ENCODE results near the gene CEP68.
"Not testable (repeated sequence)": the region's sequence is repeated elsewhere in the genome, so short reads cannot be mapped to it uniquely, and the experiment has no call there.

The CEP68 gene, protein sequence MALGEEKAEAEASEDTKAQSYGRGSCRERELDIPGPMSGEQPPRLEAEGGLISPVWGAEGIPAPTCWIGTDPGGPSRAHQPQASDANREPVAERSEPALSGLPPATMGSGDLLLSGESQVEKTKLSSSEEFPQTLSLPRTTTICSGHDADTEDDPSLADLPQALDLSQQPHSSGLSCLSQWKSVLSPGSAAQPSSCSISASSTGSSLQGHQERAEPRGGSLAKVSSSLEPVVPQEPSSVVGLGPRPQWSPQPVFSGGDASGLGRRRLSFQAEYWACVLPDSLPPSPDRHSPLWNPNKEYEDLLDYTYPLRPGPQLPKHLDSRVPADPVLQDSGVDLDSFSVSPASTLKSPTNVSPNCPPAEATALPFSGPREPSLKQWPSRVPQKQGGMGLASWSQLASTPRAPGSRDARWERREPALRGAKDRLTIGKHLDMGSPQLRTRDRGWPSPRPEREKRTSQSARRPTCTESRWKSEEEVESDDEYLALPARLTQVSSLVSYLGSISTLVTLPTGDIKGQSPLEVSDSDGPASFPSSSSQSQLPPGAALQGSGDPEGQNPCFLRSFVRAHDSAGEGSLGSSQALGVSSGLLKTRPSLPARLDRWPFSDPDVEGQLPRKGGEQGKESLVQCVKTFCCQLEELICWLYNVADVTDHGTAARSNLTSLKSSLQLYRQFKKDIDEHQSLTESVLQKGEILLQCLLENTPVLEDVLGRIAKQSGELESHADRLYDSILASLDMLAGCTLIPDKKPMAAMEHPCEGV
- total RNA-seq: 10.8 to 124 (median 35.6) reads per million in 9 experiments

DNA sequence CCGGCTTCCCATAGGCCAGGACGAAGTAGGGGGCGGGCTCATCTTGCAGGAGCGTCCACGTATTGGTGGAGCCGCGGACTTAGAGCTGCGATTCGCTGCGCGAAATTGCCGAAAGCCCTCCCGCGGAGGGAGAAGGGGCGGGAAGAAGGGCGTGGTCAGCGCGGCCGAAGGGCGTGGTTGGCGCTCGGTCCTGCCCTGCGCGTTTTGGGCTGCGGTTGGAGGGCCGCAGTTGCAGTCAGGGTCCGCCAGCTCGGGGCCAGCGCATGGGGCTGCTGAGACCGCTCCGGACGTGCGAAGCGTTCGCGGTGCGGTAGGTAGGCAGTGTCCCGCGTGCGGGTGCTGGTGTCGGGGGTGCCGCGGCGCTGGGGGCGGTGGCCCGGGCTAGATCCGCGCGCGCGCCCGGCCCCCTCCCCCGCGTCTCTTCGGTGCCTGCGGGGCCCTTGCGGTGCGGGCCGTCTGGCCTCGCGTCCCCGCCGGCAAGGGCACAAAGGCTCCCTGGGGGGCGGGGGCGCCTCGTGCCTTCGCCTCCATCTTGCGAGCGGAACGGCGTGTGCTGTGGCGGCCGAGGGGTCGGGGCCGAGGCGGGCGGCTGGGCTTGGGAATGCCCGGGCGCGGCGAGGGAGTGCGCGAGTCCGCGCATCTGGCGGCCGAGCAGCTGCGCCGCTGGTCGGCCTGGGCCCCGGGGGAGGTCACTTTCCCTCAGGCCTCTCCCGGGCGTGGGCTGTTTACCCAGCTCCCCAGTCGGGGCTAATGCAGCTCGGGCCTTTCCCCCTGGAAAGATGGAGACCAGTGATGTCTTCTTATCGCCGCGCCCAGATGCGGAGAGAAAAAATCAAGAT, at the start of gene CEP68:
CEP68 (plus strand) TSS at position 202 of the 839 bp plus-strand sequence. CDS start 13,029 bp downstream, outside the sequence.
- Mint-ChIP-seq H3K9me3 (no peaks in the 10 kb centered on the region), H3K27me3 (no peaks in the 10 kb centered on the region), H3K27ac (peak within 1 kb of the TSS; percentile 93 to 94), H3K4me1 (ENCODE audit: low read depth in 2 of 2) (peaks cover 34 to 35% of the 10 kb centered on the region in 2 donors), H3K36me3 (ENCODE audit: insufficient read depth) (peaks cover 16% of the 10 kb centered on the region), H3K4me3 (peak within 1 kb of the TSS; percentile 97)
- DNase-seq: peak; percentile 95 to 96 (median 96)
- ATAC-seq (replicated peaks): peak; percentile 88

DNA sequence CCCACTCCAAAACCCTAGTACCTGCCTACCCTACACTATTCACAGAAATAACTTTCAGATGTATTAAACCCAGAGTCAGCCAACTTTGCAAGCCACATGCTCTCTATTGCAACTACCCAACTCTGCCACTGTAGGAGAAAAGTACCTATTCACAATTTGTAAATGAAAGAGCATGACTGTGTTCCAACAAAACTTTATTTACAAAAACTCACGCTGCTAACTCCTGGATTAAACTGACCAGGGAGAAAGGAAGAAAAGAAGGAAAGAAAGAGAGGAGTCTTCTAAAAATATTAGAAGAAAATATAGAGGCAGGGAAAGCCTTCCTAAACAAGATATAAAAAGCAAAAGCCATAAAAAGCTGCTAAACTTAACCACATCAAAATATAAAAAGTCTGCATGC, 42.4 kb upstream of the CEP68 start:
- no peaks in the 10 kb centered on the region for H3K9me3 Mint-ChIP-seq

DNA sequence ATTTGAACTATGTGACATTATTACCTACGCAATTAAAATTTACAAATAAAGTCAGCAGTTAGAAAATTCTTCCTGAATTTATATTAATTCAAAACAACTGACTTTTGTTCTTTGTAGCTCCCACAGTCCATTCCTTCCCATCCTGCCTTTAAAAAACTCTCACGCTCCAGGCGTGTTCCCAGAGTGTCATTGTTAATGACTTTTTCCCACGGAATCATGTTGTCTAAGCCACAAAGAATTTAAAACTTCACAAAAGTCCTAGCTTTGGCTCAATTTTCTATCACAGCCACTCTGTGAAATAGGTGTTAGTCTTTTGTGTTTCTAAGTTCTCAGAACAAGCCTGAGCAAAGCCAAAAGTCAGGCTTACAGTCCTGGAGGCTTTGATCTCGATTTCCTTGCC, 40.5 kb upstream of the CEP68 start:
- no peak overlapping the region for H3K27ac Mint-ChIP-seq
- ATAC-seq (replicated peaks) (no peak), DNase-seq (no peak)
- no peaks in the 10 kb centered on the region for H3K9me3 Mint-ChIP-seq
- peaks cover 0 to 2% of the 10 kb centered on the region in 2 donors for H3K4me1 Mint-ChIP-seq (ENCODE audit: low read depth in 2 of 2)
- peaks cover 19% of the 10 kb centered on the region for H3K36me3 Mint-ChIP-seq (ENCODE audit: insufficient read depth)
- no peak overlapping the region for H3K4me3 Mint-ChIP-seq
- H3K27me3 Mint-ChIP-seq: no peaks in the 10 kb centered on the region

More for the DNA sequence above, 42.4 kb upstream of the CEP68 start:
- Mint-ChIP-seq H3K27me3 (no peaks in the 10 kb centered on the region), H3K4me1 (ENCODE audit: low read depth in 2 of 2) (peaks cover 0 to 2% of the 10 kb centered on the region in 2 donors), H3K36me3 (ENCODE audit: insufficient read depth) (peaks cover 13% of the 10 kb centered on the region), H3K27ac (no peak overlapping the region), H3K4me3 (no peak overlapping the region)
- DNase-seq (no peak), ATAC-seq (replicated peaks) (no peak)

DNA sequence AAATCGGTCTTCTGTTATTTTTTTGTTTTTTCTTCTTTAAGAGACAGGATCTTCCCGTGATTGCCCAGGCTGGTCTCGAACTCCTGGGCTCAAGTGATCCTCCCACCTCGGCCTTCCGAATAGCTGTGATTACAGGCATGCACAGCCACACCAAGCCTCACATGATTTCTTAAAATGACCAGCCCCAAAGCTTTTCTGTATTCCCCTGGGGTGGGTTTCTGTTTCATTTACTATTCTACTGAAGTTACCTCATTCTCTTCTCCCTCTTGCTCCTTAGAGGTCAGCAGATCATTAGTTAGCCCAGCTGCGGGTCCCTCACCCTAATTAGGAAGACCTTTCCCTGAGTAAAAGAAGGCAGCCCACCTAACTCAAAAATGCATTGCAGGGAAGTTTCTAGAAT, 39.4 kb upstream of the CEP68 start:
- H3K27ac Mint-ChIP-seq: no peak overlapping the region
- H3K4me3 Mint-ChIP-seq: no peak overlapping the region
- H3K9me3 Mint-ChIP-seq: no peaks in the 10 kb centered on the region
- ATAC-seq (replicated peaks) (no peak), DNase-seq (no peak)
- no peaks in the 10 kb centered on the region for H3K27me3 Mint-ChIP-seq
- peaks cover 18% of the 10 kb centered on the region for H3K36me3 Mint-ChIP-seq (ENCODE audit: insufficient read depth)
- H3K4me1 Mint-ChIP-seq (ENCODE audit: low read depth in 2 of 2): peaks cover 0 to 2% of the 10 kb centered on the region in 2 donors

DNA sequence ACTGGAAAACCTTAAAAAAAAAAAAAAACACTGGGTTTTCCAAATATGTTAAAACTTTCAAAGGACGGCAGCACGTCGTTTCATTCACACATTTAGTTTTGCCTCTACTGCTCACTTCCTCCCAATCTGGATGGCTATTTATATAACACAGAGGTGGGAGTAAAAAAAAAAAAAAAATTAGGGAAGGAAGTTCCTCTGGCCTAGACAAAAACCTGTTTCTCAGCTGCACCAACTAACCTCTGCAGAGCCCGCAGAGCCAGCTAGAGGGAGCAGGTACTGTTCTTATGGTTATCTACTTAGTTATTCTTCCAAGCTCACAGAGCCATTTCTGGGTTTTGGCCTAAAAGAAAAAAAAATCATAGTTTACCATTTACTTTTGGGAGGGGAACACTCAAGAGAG, 38.9 kb upstream of the CEP68 start:
- ATAC-seq (replicated peaks): no peak
- no peak overlapping the region for H3K4me3 Mint-ChIP-seq

DNA sequence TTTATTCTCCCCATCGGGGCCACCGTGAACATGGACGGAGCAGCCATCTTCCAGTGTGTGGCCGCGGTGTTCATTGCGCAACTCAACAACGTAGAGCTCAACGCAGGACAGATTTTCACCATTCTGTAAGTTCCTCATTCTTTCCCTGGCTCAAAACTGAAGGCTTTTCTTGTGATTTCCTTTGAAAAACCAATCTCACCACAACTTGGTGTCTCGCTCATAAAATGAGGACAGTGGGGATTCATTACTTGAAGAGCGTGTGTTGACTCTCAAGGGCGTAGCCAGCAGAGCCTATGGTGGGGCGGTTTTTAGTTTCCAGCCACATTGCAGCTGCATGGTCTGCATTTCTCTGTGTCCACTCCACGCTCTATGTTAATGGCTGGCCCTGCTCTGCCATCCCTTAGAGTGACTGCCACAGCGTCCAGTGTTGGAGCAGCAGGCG, 38.1 kb upstream of the CEP68 start:
- H3K27me3 Mint-ChIP-seq: no peaks in the 10 kb centered on the region
- ATAC-seq (replicated peaks): no peak
- H3K27ac Mint-ChIP-seq: no peak overlapping the region
- no peak for DNase-seq
- H3K36me3 Mint-ChIP-seq (ENCODE audit: insufficient read depth): peaks cover 13% of the 10 kb centered on the region
- H3K4me3 Mint-ChIP-seq: no peak overlapping the region
- H3K9me3 Mint-ChIP-seq: no peaks in the 10 kb centered on the region
- H3K4me1 Mint-ChIP-seq (ENCODE audit: low read depth in 2 of 2): peaks cover 0 to 2% of the 10 kb centered on the region in 2 donors

More for the DNA sequence above, 38.9 kb upstream of the CEP68 start:
- H3K9me3 Mint-ChIP-seq: no peaks in the 10 kb centered on the region
- no peaks in the 10 kb centered on the region for H3K27me3 Mint-ChIP-seq
- no peak overlapping the region for H3K27ac Mint-ChIP-seq
- H3K4me1 Mint-ChIP-seq (ENCODE audit: low read depth in 2 of 2): peaks cover 0 to 2% of the 10 kb centered on the region in 2 donors
- DNase-seq: no peak
- peaks cover 13% of the 10 kb centered on the region for H3K36me3 Mint-ChIP-seq (ENCODE audit: insufficient read depth)

DNA sequence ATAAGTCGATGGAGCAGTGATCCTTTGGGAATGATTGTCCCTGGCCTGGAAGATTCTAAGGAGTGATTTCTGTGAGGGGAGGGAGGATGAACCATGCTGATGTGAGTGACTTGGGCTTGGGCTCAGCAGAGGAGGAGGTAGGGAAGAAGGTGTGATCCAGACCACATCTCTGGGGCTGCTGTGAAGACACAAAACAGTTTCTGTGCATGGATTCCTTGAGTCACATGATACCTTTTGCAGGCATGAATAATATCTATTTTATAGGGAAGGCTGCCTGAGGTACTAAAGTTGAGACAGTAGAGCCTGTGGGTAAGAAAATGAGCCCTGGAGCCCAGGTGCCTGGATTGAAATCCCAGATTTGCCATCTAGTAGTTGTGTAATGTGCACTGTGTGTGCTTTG, 37.2 kb upstream of the CEP68 start:
- Mint-ChIP-seq H3K9me3 (no peaks in the 10 kb centered on the region), H3K27me3 (no peaks in the 10 kb centered on the region), H3K36me3 (ENCODE audit: insufficient read depth) (peaks cover 9% of the 10 kb centered on the region), H3K4me3 (no peak overlapping the region), H3K4me1 (ENCODE audit: low read depth in 2 of 2) (peaks cover 0 to 2% of the 10 kb centered on the region in 2 donors), H3K27ac (no peak overlapping the region)
- DNase-seq: no peak
- ATAC-seq (replicated peaks): no peak

DNA sequence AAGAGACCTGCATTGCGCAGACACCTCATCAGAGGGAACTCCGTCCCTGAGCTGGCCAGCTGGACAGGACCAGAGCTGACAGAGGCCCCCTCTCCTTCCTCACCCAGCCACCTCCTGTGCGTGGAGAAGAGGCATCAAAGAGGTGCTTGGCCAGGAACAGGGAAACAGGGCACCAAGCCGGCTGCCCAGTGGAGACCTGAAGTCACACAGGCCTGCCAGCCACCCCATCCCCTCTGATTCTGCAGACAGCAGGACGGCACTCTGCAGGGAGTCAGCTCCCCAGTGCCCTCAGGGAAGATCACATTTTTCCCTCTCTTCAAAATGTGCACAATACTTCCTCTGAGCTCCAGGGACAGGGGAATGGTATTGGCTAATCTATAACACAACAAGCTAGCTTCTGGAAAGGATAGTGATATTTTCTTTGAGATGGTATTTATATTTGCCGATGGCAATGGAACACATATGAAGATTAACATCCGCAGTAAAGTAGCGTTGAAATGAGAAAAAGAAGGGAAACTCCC, 36.5 kb upstream of the CEP68 start:
- no peak overlapping the region for H3K27ac Mint-ChIP-seq
- no peaks in the 10 kb centered on the region for H3K27me3 Mint-ChIP-seq
- ATAC-seq (replicated peaks) (no peak), DNase-seq (no peak)
- no peaks in the 10 kb centered on the region for H3K9me3 Mint-ChIP-seq
- no peak overlapping the region for H3K4me3 Mint-ChIP-seq
- H3K4me1 Mint-ChIP-seq (ENCODE audit: low read depth in 2 of 2): peaks cover 0 to 2% of the 10 kb centered on the region in 2 donors
- peaks cover 9% of the 10 kb centered on the region for H3K36me3 Mint-ChIP-seq (ENCODE audit: insufficient read depth)

DNA sequence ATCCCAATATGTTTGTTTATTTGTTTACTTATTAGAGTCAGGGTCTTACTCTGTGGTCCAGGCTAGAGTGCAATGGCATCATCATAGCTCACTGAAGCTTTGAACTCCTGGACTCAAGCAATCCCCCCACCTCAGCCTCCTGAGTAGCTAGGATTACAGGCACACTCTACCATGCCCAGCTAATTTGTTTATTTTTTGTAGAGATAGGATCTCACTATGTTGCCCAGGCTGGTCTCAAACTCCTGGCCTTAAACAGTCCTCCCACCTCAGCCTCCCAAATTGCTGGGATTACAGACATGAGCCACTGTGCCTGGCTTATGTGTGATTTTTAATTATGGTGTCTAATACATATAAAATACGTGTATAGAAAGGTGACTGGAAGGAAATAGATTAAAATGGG, 36.0 kb upstream of the CEP68 start:
- H3K4me3 Mint-ChIP-seq; ATAC-seq (replicated peaks); H3K27me3 Mint-ChIP-seq; H3K27ac Mint-ChIP-seq; H3K36me3 Mint-ChIP-seq (ENCODE audit: insufficient read depth); DNase-seq; H3K9me3 Mint-ChIP-seq; H3K4me1 Mint-ChIP-seq (ENCODE audit: low read depth in 2 of 2): not testable (repeated sequence)

DNA sequence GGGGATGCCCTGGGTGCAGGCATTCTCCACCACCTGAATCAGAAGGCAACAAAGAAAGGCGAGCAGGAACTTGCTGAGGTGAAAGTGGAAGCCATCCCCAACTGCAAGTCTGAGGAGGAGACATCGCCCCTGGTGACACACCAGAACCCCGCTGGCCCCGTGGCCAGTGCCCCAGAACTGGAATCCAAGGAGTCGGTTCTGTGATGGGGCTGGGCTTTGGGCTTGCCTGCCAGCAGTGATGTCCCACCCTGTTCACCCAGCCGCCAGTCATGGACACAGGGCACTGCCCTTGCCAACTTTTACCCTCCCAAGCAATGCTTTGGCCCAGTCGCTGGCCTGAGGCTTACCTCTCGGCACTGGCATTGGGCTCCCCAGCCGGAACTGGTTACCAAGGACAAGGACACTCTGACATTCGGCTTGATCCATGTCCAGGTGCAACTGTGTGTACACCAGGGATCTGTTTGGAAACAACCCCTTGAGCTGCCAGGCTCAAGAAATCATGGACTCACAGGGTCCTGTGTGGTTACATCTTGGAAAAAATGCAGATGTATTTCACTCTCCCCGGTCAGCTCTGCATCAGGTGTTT, 35.2 kb upstream of the CEP68 start:
- peaks cover 0 to 5% of the 10 kb centered on the region in 2 donors for H3K4me1 Mint-ChIP-seq (ENCODE audit: low read depth in 2 of 2)
- DNase-seq (no peak), ATAC-seq (replicated peaks) (no peak)
- H3K4me3 Mint-ChIP-seq: no peak overlapping the region
- H3K9me3 Mint-ChIP-seq: no peaks in the 10 kb centered on the region
- H3K27me3 Mint-ChIP-seq: no peaks in the 10 kb centered on the region
- no peak overlapping the region for H3K27ac Mint-ChIP-seq
- peaks cover 9% of the 10 kb centered on the region for H3K36me3 Mint-ChIP-seq (ENCODE audit: insufficient read depth)

DNA sequence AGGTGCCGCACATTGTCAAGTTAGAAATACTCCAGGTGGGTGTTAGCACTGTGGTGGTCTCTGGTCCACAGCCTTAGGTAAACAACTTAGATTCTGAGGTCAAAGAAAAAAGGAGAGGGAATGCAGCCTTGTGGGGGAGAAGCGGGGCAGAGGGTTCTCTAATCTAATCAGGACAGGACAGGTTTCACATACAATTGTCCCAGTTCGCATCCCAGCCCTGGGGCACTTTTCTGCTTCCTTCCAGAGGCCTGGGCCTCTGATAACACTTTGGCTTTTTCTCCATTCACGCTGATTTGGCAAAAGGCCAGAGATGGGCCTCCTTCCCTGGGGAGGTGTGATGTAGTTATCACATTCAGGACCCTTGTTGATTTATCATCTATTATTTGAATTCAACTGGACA, 34.5 kb upstream of the CEP68 start:
- DNase-seq: no peak
- Mint-ChIP-seq H3K27ac (no peak overlapping the region), H3K9me3 (no peaks in the 10 kb centered on the region), H3K36me3 (ENCODE audit: insufficient read depth) (peaks cover 7% of the 10 kb centered on the region), H3K4me1 (ENCODE audit: low read depth in 2 of 2) (peaks cover 0 to 5% of the 10 kb centered on the region in 2 donors), H3K27me3 (no peaks in the 10 kb centered on the region), H3K4me3 (no peak overlapping the region)
- ATAC-seq (replicated peaks): no peak

DNA sequence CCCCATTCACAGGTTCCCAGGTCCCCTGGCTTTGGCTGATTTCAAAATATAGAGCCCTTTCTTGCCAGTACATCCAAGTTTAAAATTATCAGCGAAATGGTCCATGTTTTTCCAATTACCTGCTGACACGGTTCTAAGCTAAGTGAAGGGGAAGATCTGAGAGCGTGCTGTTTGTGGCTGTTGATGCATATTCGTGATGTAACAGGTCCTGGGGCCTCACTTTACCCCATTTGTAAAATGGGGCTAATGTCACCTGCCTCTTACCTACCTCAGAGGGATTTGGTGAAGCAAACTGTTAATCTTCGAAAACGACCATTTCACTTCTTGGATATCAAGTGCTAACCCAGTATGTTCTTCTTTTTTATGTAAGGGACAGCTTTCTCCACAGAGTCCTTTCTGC, 34.0 kb upstream of the CEP68 start:
- Mint-ChIP-seq H3K9me3 (no peaks in the 10 kb centered on the region), H3K4me1 (ENCODE audit: low read depth in 2 of 2) (peaks cover 0 to 5% of the 10 kb centered on the region in 2 donors), H3K27ac (no peak overlapping the region), H3K36me3 (ENCODE audit: insufficient read depth) (peaks cover 6% of the 10 kb centered on the region), H3K27me3 (no peaks in the 10 kb centered on the region), H3K4me3 (no peak overlapping the region)
- DNase-seq: no peak
- ATAC-seq (replicated peaks): no peak

DNA sequence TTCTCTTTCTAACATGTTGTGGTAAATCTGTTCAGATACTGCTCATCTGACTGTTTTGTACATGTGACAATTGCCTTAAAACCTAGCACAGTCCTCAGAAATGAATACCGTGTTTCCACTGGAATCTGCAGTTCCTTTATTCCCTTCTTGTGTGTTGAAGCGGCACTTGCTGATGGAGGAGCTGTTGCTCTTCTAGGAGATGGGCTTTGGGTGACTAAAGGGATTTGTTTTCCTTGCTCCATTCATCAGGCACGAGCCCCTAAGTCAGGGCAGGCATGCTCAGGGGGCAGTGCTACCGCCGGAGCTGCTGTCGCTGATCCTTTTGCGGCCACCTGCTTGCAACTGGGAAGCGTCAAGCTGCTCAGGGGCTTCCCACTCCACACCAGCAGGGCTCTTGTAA, 32.5 kb upstream of the CEP68 start:
- Mint-ChIP-seq H3K4me1 (ENCODE audit: low read depth in 2 of 2) (peaks cover 0 to 3% of the 10 kb centered on the region in 2 donors), H3K36me3 (ENCODE audit: insufficient read depth) (peaks cover 6% of the 10 kb centered on the region), H3K4me3 (no peak overlapping the region), H3K27ac (no peak overlapping the region), H3K9me3 (no peaks in the 10 kb centered on the region), H3K27me3 (no peaks in the 10 kb centered on the region)
- no peak for ATAC-seq (replicated peaks)
- no peak for DNase-seq

Data from effector memory CD8-positive, alpha-beta T cell (primary cell).